GM12878 (cell line): ENCODE results near the gene HSD17B1. TPM values are rescaled to one million over a fixed set of nuclear protein-coding genes. Genes with fewer than 3 reads are reported as not detected.

Experiments used
- ATAC-seq: fragments of 200-7000 bp; cut with Tn5 transposase; 3 replicates; pipeline ENCODE4 v1.9.1; 2020; ENCODE audit warnings: mild to moderate bottlenecking, moderate library complexity
- BruUV-seq: library from RNA; stranded (reverse); fragments of 400-500 nt; replicated peaks from 2 replicates; lab custom pipeline; 2021; lab: Mats Ljungman, UMichigan
- CTCF ChIA-PET: fragments of 300-600 bp; sonication (Branson Sonifier 250); formaldehyde crosslinking; extraction: SDS; loops from one replicate; lab custom pipeline; 2021; ENCODE audit warnings: inconsistent platforms; lab: Yijun Ruan, JAX
- POLR2A ChIA-PET: fragments of 350-600 bp; formaldehyde crosslinking; extraction: SDS; loops from one replicate; lab custom pipeline; 2021; ENCODE audit warnings: inconsistent platforms; lab: Charles Lee
- RAD21 ChIA-PET: fragments of 300-600 bp; sonication (Branson Sonifier 250); formaldehyde crosslinking; loops from one replicate; lab custom pipeline; 2023; ENCODE audit warnings: antibody characterized with exemption; ENCODE audit not compliant: unreplicated experiment; lab: Charles Lee
- SMC1A ChIA-PET: fragments of 300-600 bp; sonication (Branson Sonifier 250); formaldehyde crosslinking; loops from one replicate; lab custom pipeline; 2023; ENCODE audit not compliant: unreplicated experiment, uncharacterized antibody; lab: Charles Lee
- DNase-seq: peaks from one replicate; pipeline ENCODE4 v3.0.0-alpha.2; 2011; ENCODE audit warnings: low read depth, low spot score
- FAIRE-seq: peaks from 3 replicates; lab custom pipeline; 2011; peaks lifted over from hg19 to GRCh38; lab: Jason Lieb, UNC
- H2AFZ ChIP-seq: 2 replicates; pipeline ENCODE4 v1.6.0; 2011; ENCODE audit warnings: low read depth, low read length, control low read depth; ENCODE audit not compliant: control insufficient read depth
- H3K27ac ChIP-seq: 2 replicates; pipeline ENCODE4 v1.5.1; 2011; ENCODE audit warnings: control low read depth; ENCODE audit not compliant: control insufficient read depth, insufficient read depth
- H3K27me3 ChIP-seq, 2 experiments: replicated peaks in 1 of 2; 2 replicates each; pipeline versions ENCODE4 v1.6.0 to v1.6.1; 2011; ENCODE audit warnings: low read length in 1 of 2; ENCODE audit not compliant: control insufficient read depth in 2 of 2, insufficient read depth in 2 of 2
- H3K36me3 ChIP-seq, 2 experiments: 2 replicates each; pipeline ENCODE4 v1.5.1; 2011; ENCODE audit warnings: low read length in 1 of 2; ENCODE audit not compliant: control insufficient read depth in 2 of 2, insufficient read depth in 2 of 2
- H3K4me1 ChIP-seq: 2 replicates; pipeline ENCODE4 v1.6.1; 2011; ENCODE audit warnings: mild to moderate bottlenecking, low read length, moderate library complexity, mixed read lengths; ENCODE audit not compliant: control insufficient read depth, insufficient read depth
- H3K4me2 ChIP-seq: 2 replicates; pipeline ENCODE4 v1.6.0; 2011; ENCODE audit warnings: control low read depth; ENCODE audit not compliant: control insufficient read depth, insufficient read depth
- H3K4me3 ChIP-seq: fragments of 200-600 bp; sonication (generic); 2 replicates; pipeline ENCODE4 v1.5.1; 2016
- H3K79me2 ChIP-seq: 2 replicates; pipeline ENCODE4 v1.6.0; 2011; ENCODE audit warnings: low read length; ENCODE audit not compliant: control insufficient read depth, insufficient read depth
- H3K9ac ChIP-seq: 2 replicates; pipeline ENCODE4 v1.8.0; 2011; ENCODE audit warnings: low read length, control low read depth, mixed read lengths; ENCODE audit not compliant: control insufficient read depth, insufficient read depth
- H3K9me3 ChIP-seq: replicated peaks from 3 replicates; pipeline ENCODE4 v1.5.1; 2011; ENCODE audit warnings: mild to moderate bottlenecking, low read length; ENCODE audit not compliant: control insufficient read depth, insufficient read depth
- H4K20me1 ChIP-seq: 2 replicates; pipeline ENCODE4 v1.6.0; 2011; ENCODE audit not compliant: control insufficient read depth, insufficient read depth
- ATF2 ChIP-seq: IDR thresholded peaks from 2 replicates; pipeline ENCODE4 v1.6.1; 2012; ENCODE audit warnings: low read length, inconsistent platforms
- CREB1 ChIP-seq: IDR thresholded peaks from 2 replicates; pipeline ENCODE4 v1.6.1; 2012; ENCODE audit warnings: low read depth, mild to moderate bottlenecking, inconsistent platforms
- CREM ChIP-seq: IDR thresholded peaks from 2 replicates; pipeline ENCODE4 v1.6.1; 2014; ENCODE audit warnings: antibody characterized with exemption, low read depth
- IRF4 ChIP-seq: IDR thresholded peaks from 2 replicates; pipeline ENCODE4 v1.6.1; 2011; ENCODE audit warnings: low read depth, low read length
- JUNB ChIP-seq: IDR thresholded peaks from 2 replicates; pipeline ENCODE4 v1.6.1; 2016; ENCODE audit warnings: antibody characterized with exemption, mild to moderate bottlenecking
- KAT2A ChIP-seq: conservative IDR thresholded peaks from 2 replicates; pipeline ENCODE4 v1.6.1; 2011; ENCODE audit warnings: low read depth, low read length; ENCODE audit not compliant: control insufficient read depth
- NKRF ChIP-seq: fragments of 450-650 bp; conservative IDR thresholded peaks from 2 replicates; pipeline ENCODE4 v1.6.1; 2017; ENCODE audit warnings: mild to moderate bottlenecking, moderate library complexity
- NR2F1 ChIP-seq: fragments of 450-650 bp; conservative IDR thresholded peaks from 2 replicates; pipeline ENCODE4 v1.6.1; 2017; ENCODE audit warnings: mild to moderate bottlenecking
- POU2F2 ChIP-seq: IDR thresholded peaks from 3 replicates; pipeline ENCODE4 v1.6.1; 2011; ENCODE audit warnings: low read depth, mild to moderate bottlenecking, low read length, borderline replicate concordance
- RFX5 ChIP-seq: IDR thresholded peaks from 2 replicates; pipeline ENCODE4 v1.6.1; 2011; ENCODE audit warnings: low read depth, low read length, improper control_type of control experiment
- RUNX3 ChIP-seq: IDR thresholded peaks from 2 replicates; pipeline ENCODE4 v1.6.1; 2012; ENCODE audit warnings: low read length, inconsistent platforms
- SKIL ChIP-seq: fragments of 450-650 bp; IDR thresholded peaks from 2 replicates; pipeline ENCODE4 v1.6.1; 2017; ENCODE audit warnings: mild to moderate bottlenecking, low read depth, inconsistent platforms; ENCODE audit not compliant: poor library complexity, severe bottlenecking
- TCF12 ChIP-seq: IDR thresholded peaks from 2 replicates; pipeline ENCODE4 v1.6.1; 2011; ENCODE audit warnings: low read depth, mild to moderate bottlenecking, low read length
- WGBS: methylation state at CpG from one replicate; pipeline ENCODE4 v1.1.6; 2016; ENCODE audit warnings: low lambda C conversion rate; ENCODE audit not compliant: insufficient replicate concordance, insufficient coverage; ENCODE audit errors: missing lambda C conversion rate; 5-methylcytosine and 5-hydroxymethylcytosine counted together
- in situ Hi-C: fragments of 300-500 bp; cut with MboI; formaldehyde crosslinking; loops from 9 replicates; pipeline ENCODE4 v1.14.3; 2018; ENCODE audit warnings: mixed read lengths
- intact Hi-C: fragments of 100-400 bp; cut with micrococcal nuclease; formaldehyde crosslinking; loops from one replicate; pipeline ENCODE4 v1.14.2; 2022; ENCODE audit not compliant: unreplicated experiment
- polyA plus RNA-seq, 11 experiments: library from polyadenylated mRNA; depleted of rRNA in 4 of 11; unstranded in 6 of 11; stranded (reverse) in 5 of 11; fragments of >200 nt; fragmentation: Nextera tagmentation in 4 of 11; fragmentation: Illumina TruSeq in 1 of 11; extraction: Ambion mirVana in 4 of 11; extraction: Trizol in 1 of 11; gene quantifications; 1 replicate in 1 of 11; 2 replicates in 10 of 11; pipeline versions ENCODE4 v1.2.1 to v1.2.3, GENCODE V29; 2011 to 2016; ENCODE audit warnings: inconsistent platforms in 2 of 11, missing spikeins in 2 of 11, low read depth in 1 of 11
- total RNA-seq, 4 experiments: library from RNA; depleted of rRNA in 3 of 4; stranded (reverse); fragments of >200 nt in 3 of 4; fragmentation: Illumina TruSeq in 1 of 4; extraction: Trizol in 1 of 4; gene quantifications; 2 replicates each; pipeline versions ENCODE4 v1.2.1 to v1.2.3, GENCODE V29; 2013 to 2021

HSD17B1 gene
- total and polyA plus RNA-seq, 10 of the 15 experiments (the other 5 are each of a cell fraction or from before 2014, with no cell fraction given) = 0.15 to 1.1 (median 0.42) TPM

- TF ChIP-seq RUNX3 = peak; percentile 99
- TF ChIP-seq JUNB = no peak
- peak; percentile 50 for TF ChIP-seq SKIL
- peak; percentile 36; the same call in 1 of the 2 replicates for TF ChIP-seq NR2F1
These were observed 9.2 kb downstream of the HSD17B1 start, which contains the start of gene COASY (continued) for GRCh38 chr17:42561897-42562387.

- ATAC-seq = peak; percentile 21
- peak overlapping the region; percentile 98 for H3K9ac ChIP-seq
- intact Hi-C loops (no loop called here), in situ Hi-C loops (no loop called here)
- ChIA-PET CTCF (interaction anchor here (0.7 to 1.4 kb wide), 6 partner anchors 11 to 443 kb away, joined by 3 to 6 read pairs (median 4); partner anchors contain the start of gene PSMC3IP), SMC1A (no interaction called here), RAD21 (interaction anchor here (1.2 kb wide), 1 partner anchor 16 kb away, joined by 3 read pairs; no protein-coding TSS in a partner anchor), POLR2A (interaction anchor here (0.6 to 2.5 kb wide), 2 partner anchors 43 to 46 kb away, joined by 6 to 8 read pairs; partner anchors contain the start of genes RETREG3 and TUBG1)
- H3K79me2 ChIP-seq = peaks cover 43% of the 10 kb centered on the region
- no peak for DNase-seq
- no peaks in the 10 kb centered on the region for H3K9me3 ChIP-seq
- no peaks in the 10 kb centered on the region for H3K27me3 ChIP-seq
- peak overlapping the region; percentile 98; the same call in 1 of the 2 replicates for H2AFZ ChIP-seq
- peaks cover 12 to 19% of the 10 kb centered on the region in 2 experiments; a peak in 3 of 4 replicates for H3K36me3 ChIP-seq
- H3K4me3 ChIP-seq = peak overlapping the region; percentile 76
- no peaks in the 10 kb centered on the region for H4K20me1 ChIP-seq
- FAIRE-seq = peak; percentile 23
- peak overlapping the region; percentile 93 for H3K27ac ChIP-seq
- peaks cover 21% of the 10 kb centered on the region for H3K4me1 ChIP-seq
- under 1% methylated on average over 48 of the region's 48 CpGs for WGBS
- BruUV-seq = TSS peak; percentile 75
- peak overlapping the region; percentile 100 for H3K4me2 ChIP-seq
- TF ChIP-seq RFX5 (no peak), KAT2A (no peak), NKRF (peak; percentile 34; the same call in 1 of the 2 replicates), CREB1 (0 out of 2 replicates have a peak, but pooled peaks have one; percentile 18), ATF2 (no peak), POU2F2 (0 out of 3 replicates have a peak, but pooled peaks have one; percentile 5), TCF12 (no peak), CREM (no peak), RUNX3 (no peak), SKIL (no peak), IRF4 (no peak)
These were observed 9.8 kb downstream of the HSD17B1 start for GRCh38 chr17:42562388-42563142.
